Liver (tissue), 9 donors: ENCODE results near the gene RPL9. TPM values are rescaled to one million over a fixed set of nuclear protein-coding genes. Genes with fewer than 3 reads are reported as not detected.
A peak's percentile ranks its signal among the peaks of the same experiment; 100 is the strongest.

Experiments
- DNase-seq: peaks from one replicate; pipeline ENCODE4 v3.0.0-alpha.2; 2017; ENCODE audit warnings: low spot score
- H3K27ac ChIP-seq, 2 donors: one replicate each; pipeline ENCODE4 v1.7.0; 2013; ENCODE audit warnings: inconsistent platforms in 2 of 2, low read length in 2 of 2, control low read depth in 1 of 2, low read depth in 1 of 2, mild to moderate bottlenecking in 1 of 2
- H3K27me3 ChIP-seq, 4 donors: one replicate each; pipeline versions ENCODE4 v1.6.1 to v1.7.0; 2013; ENCODE audit warnings: low read length in 3 of 4, inconsistent platforms in 1 of 4, mild to moderate bottlenecking in 1 of 4, moderate library complexity in 1 of 4; ENCODE audit not compliant: control insufficient read depth in 4 of 4, insufficient read depth in 4 of 4
- H3K36me3 ChIP-seq, 4 donors: one replicate each; pipeline versions ENCODE4 v1.6.1 to v1.7.0; 2013; ENCODE audit warnings: low read length in 3 of 4, mild to moderate bottlenecking in 3 of 4, low read depth in 1 of 4, moderate library complexity in 1 of 4; ENCODE audit not compliant: control insufficient read depth in 4 of 4, insufficient read depth in 3 of 4
- H3K4me1 ChIP-seq, 4 donors: one replicate each; pipeline versions ENCODE4 v1.6.1 to v1.7.0; 2013; ENCODE audit warnings: low read length in 3 of 4, mild to moderate bottlenecking in 3 of 4, moderate library complexity in 1 of 4; ENCODE audit not compliant: control insufficient read depth in 4 of 4, insufficient read depth in 4 of 4
- H3K4me3 ChIP-seq, 3 donors: one replicate each; pipeline versions ENCODE4 v1.6.1 to v1.7.0; 2013; ENCODE audit warnings: low read length in 3 of 3, control low read depth in 1 of 3, low read depth in 1 of 3, mild to moderate bottlenecking in 1 of 3
- H3K9ac ChIP-seq, 2 donors: one replicate each; pipeline ENCODE4 v1.7.0; 2013; ENCODE audit warnings: low read length in 2 of 2, mild to moderate bottlenecking in 2 of 2, moderate library complexity in 2 of 2, control low read depth in 1 of 2, low read depth in 1 of 2
- H3K9me3 ChIP-seq, 4 donors: one replicate each; pipeline versions ENCODE4 v1.6.1 to v1.7.0; 2013; ENCODE audit warnings: low read length in 3 of 4; ENCODE audit not compliant: control insufficient read depth in 4 of 4
- ATF3 ChIP-seq: IDR thresholded peaks from 2 replicates; pipeline ENCODE4 v1.6.1; 2016; ENCODE audit warnings: antibody characterized with exemption
- EGR1 ChIP-seq, 2 donors: IDR thresholded peaks; 2 replicates each; pipeline ENCODE4 v1.6.1; 2016 to 2018; ENCODE audit warnings: antibody characterized with exemption in 2 of 2, low read depth in 2 of 2
- FOXA1 ChIP-seq: IDR thresholded peaks from 2 replicates; pipeline ENCODE4 v1.6.1; 2016; ENCODE audit warnings: antibody characterized with exemption
- FOXA2 ChIP-seq: IDR thresholded peaks from 2 replicates; pipeline ENCODE4 v1.6.1; 2016; ENCODE audit warnings: antibody characterized with exemption
- GABPA ChIP-seq, 2 donors: IDR thresholded peaks in 1 of 2; conservative IDR thresholded peaks in 1 of 2; 2 replicates each; pipeline ENCODE4 v1.6.1; 2016; ENCODE audit warnings: antibody characterized with exemption in 2 of 2, mild to moderate bottlenecking in 1 of 2, moderate library complexity in 1 of 2
- HNF4A ChIP-seq, 2 donors: conservative IDR thresholded peaks; 2 replicates each; pipeline ENCODE4 v1.6.1; 2016; ENCODE audit warnings: antibody characterized with exemption in 2 of 2, mild to moderate bottlenecking in 2 of 2
- HNF4G ChIP-seq: IDR thresholded peaks from 2 replicates; pipeline ENCODE4 v1.6.1; 2016; ENCODE audit warnings: antibody characterized with exemption
- JUND ChIP-seq, 2 donors: IDR thresholded peaks; 2 replicates each; pipeline ENCODE4 v1.6.1; 2016; ENCODE audit warnings: antibody characterized with exemption in 2 of 2
- MAX ChIP-seq: IDR thresholded peaks from 2 replicates; pipeline ENCODE4 v1.6.1; 2016; ENCODE audit warnings: antibody characterized with exemption
- NR2F2 ChIP-seq: IDR thresholded peaks from 2 replicates; pipeline ENCODE4 v1.6.1; 2016; ENCODE audit warnings: antibody characterized with exemption
- RAD21 ChIP-seq, 2 donors: IDR thresholded peaks; 2 replicates each; pipeline ENCODE4 v1.6.1; 2016; ENCODE audit warnings: antibody characterized with exemption in 2 of 2, mild to moderate bottlenecking in 2 of 2
- RXRA ChIP-seq, 2 donors: IDR thresholded peaks; 2 replicates each; pipeline ENCODE4 v1.6.1; 2017 to 2018; ENCODE audit warnings: antibody characterized with exemption in 2 of 2, mild to moderate bottlenecking in 1 of 2
- SP1 ChIP-seq: IDR thresholded peaks from 2 replicates; pipeline ENCODE4 v1.6.1; 2018; ENCODE audit warnings: antibody characterized with exemption, mild to moderate bottlenecking
- TAF1 ChIP-seq: conservative IDR thresholded peaks from 2 replicates; pipeline ENCODE4 v1.6.1; 2016; ENCODE audit warnings: antibody characterized with exemption, mild to moderate bottlenecking
- YY1 ChIP-seq: IDR thresholded peaks from 2 replicates; pipeline ENCODE4 v1.6.1; 2016; ENCODE audit warnings: antibody characterized with exemption, mild to moderate bottlenecking
- WGBS: extraction: QIAGEN DNeasy Blood & Tissue Kit; methylation state at CpG from one replicate; pipeline ENCODE4 v1.1.7; 2013; 5-methylcytosine and 5-hydroxymethylcytosine counted together
- polyA plus RNA-seq, 2 donors: library from polyadenylated mRNA; stranded (reverse) in 1 of 2; unstranded in 1 of 2; fragments of 200-250 nt in 1 of 2; fragments of >200 nt in 1 of 2; fragmentation: Nextera tagmentation in 1 of 2; extraction: Ambion mirVana in 1 of 2; gene quantifications; one replicate each; pipeline versions ENCODE4 v1.2.1 to v1.2.3, GENCODE V29; 2013 to 2015
- total RNA-seq, 2 donors: library from RNA; depleted of rRNA; stranded (reverse); fragments of >200 nt; gene quantifications; one replicate each; pipeline ENCODE4 v1.2.3, GENCODE V29; 2014
- TF ChIP-seq, protein P1 (sequence below): IDR thresholded peaks from 2 replicates; pipeline ENCODE4 v1.6.1; 2016; ENCODE audit warnings: antibody characterized with exemption, mild to moderate bottlenecking
- TF ChIP-seq, protein P2 (sequence below): IDR thresholded peaks from 2 replicates; pipeline ENCODE4 v1.6.1; 2016; ENCODE audit warnings: antibody characterized with exemption
- TF ChIP-seq, protein P3 (sequence below): fragments of 150-350 bp; IDR thresholded peaks from 2 replicates; pipeline ENCODE4 v1.5.1; 2017; ENCODE audit warnings: improper control_type of control experiment, low read depth, low read length; ENCODE audit not compliant: missing input control
- donor health status: healthy.
- donor health status: healthy.
- donor health status: healthy.
- donor health status: healthy.
- donor health status: healthy.

RPL9 gene
- total and polyA plus RNA-seq, 4 donors, result 427 to 1,176 (median 615) TPM

DNA sequence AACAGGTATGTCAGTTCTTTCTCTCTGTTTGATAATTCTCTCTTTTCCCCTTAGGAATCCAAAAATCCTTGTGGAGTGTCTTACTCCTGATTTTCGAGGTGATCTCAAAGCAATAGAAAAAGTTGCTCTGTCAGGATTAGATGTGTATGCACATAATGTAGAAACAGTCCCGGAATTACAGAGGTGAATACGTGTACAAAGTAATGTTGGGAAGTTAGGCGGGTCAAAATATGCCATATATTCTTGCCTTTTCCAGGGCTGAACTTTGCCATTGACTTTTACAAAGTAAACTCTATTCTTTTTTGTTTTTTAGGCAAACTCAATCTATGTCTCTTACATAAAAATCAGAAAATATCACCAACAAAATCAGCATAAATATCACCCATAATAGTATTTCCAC, 8.7 kb upstream of the RPL9 start:
- H3K9ac ChIP-seq, result peak overlapping the region; percentile 6 to 74
- peaks cover 9 to 40% (median 31%) of the 10 kb centered on the region in 4 donors for H3K4me1 ChIP-seq
- 37% methylated on average over 4 of the region's 4 CpGs for WGBS
- DNase-seq, result no peak
- TF ChIP-seq GABPA (IDR thresholded peaks at IDR 0.05 in 1 of 2, conservative IDR thresholded peaks at IDR 0.05 in 1 of 2), result peak in 1 of 2 donors; percentile 10
- TF ChIP-seq SP1, result no peak
- no peak for TF ChIP-seq TAF1
- no peak for TF ChIP-seq HNF4G
- TF ChIP-seq JUND (IDR thresholded peaks at IDR 0.05), result no peak
- TF ChIP-seq RAD21 (IDR thresholded peaks at IDR 0.05), result no peak
- TF ChIP-seq, protein P1, sequence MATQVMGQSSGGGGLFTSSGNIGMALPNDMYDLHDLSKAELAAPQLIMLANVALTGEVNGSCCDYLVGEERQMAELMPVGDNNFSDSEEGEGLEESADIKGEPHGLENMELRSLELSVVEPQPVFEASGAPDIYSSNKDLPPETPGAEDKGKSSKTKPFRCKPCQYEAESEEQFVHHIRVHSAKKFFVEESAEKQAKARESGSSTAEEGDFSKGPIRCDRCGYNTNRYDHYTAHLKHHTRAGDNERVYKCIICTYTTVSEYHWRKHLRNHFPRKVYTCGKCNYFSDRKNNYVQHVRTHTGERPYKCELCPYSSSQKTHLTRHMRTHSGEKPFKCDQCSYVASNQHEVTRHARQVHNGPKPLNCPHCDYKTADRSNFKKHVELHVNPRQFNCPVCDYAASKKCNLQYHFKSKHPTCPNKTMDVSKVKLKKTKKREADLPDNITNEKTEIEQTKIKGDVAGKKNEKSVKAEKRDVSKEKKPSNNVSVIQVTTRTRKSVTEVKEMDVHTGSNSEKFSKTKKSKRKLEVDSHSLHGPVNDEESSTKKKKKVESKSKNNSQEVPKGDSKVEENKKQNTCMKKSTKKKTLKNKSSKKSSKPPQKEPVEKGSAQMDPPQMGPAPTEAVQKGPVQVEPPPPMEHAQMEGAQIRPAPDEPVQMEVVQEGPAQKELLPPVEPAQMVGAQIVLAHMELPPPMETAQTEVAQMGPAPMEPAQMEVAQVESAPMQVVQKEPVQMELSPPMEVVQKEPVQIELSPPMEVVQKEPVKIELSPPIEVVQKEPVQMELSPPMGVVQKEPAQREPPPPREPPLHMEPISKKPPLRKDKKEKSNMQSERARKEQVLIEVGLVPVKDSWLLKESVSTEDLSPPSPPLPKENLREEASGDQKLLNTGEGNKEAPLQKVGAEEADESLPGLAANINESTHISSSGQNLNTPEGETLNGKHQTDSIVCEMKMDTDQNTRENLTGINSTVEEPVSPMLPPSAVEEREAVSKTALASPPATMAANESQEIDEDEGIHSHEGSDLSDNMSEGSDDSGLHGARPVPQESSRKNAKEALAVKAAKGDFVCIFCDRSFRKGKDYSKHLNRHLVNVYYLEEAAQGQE, result no peak
- TF ChIP-seq HNF4A (conservative IDR thresholded peaks at IDR 0.05), result peak in 1 of 2 donors; percentile 55
- TF ChIP-seq FOXA1, result peak; percentile 29
- TF ChIP-seq, protein P2, sequence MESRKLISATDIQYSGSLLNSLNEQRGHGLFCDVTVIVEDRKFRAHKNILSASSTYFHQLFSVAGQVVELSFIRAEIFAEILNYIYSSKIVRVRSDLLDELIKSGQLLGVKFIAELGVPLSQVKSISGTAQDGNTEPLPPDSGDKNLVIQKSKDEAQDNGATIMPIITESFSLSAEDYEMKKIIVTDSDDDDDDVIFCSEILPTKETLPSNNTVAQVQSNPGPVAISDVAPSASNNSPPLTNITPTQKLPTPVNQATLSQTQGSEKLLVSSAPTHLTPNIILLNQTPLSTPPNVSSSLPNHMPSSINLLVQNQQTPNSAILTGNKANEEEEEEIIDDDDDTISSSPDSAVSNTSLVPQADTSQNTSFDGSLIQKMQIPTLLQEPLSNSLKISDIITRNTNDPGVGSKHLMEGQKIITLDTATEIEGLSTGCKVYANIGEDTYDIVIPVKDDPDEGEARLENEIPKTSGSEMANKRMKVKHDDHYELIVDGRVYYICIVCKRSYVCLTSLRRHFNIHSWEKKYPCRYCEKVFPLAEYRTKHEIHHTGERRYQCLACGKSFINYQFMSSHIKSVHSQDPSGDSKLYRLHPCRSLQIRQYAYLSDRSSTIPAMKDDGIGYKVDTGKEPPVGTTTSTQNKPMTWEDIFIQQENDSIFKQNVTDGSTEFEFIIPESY, result peak; percentile 16
- no peak for TF ChIP-seq NR2F2
- no peak for TF ChIP-seq ATF3
- TF ChIP-seq, protein P3, sequence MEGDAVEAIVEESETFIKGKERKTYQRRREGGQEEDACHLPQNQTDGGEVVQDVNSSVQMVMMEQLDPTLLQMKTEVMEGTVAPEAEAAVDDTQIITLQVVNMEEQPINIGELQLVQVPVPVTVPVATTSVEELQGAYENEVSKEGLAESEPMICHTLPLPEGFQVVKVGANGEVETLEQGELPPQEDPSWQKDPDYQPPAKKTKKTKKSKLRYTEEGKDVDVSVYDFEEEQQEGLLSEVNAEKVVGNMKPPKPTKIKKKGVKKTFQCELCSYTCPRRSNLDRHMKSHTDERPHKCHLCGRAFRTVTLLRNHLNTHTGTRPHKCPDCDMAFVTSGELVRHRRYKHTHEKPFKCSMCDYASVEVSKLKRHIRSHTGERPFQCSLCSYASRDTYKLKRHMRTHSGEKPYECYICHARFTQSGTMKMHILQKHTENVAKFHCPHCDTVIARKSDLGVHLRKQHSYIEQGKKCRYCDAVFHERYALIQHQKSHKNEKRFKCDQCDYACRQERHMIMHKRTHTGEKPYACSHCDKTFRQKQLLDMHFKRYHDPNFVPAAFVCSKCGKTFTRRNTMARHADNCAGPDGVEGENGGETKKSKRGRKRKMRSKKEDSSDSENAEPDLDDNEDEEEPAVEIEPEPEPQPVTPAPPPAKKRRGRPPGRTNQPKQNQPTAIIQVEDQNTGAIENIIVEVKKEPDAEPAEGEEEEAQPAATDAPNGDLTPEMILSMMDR, result no peak
- TF ChIP-seq RXRA (IDR thresholded peaks at IDR 0.05), result peak in 1 of 2 donors; percentile 52
- TF ChIP-seq YY1, result peak; percentile 21
- TF ChIP-seq MAX, result no peak
- peak; percentile 19 for TF ChIP-seq FOXA2
- no peak for TF ChIP-seq EGR1 (IDR thresholded peaks at IDR 0.05; ENCODE audit: low read depth in 2 of 2)
- no peaks in the 10 kb centered on the region for H3K9me3 ChIP-seq
- H3K27ac ChIP-seq, result peak overlapping the region; percentile 49 to 79
- H3K27me3 ChIP-seq, result no peaks in the 10 kb centered on the region
- H3K36me3 ChIP-seq, result peaks cover 4 to 13% (median 9%) of the 10 kb centered on the region in 4 donors
- H3K4me3 ChIP-seq, result no peak overlapping the region
